HG02885 (cell line): Measurements from ENCODE around the gene ZBP1.

Experiments used
- ATAC-seq: cut with Tn5 transposase; IDR thresholded peaks from one replicate; pipeline ENCODE4 v1.9.1; 2021; ENCODE audit warnings: mild to moderate bottlenecking; ENCODE audit not compliant: unreplicated experiment, poor library complexity

ZBP1 gene

GRCh38 chr20:57577679-57578475 is 42.3 kb downstream of the ZBP1 start:
- ATAC-seq, result no peak

GRCh38 chr20:57576617-57577550 is 43.3 kb downstream of the ZBP1 start:
- ATAC-seq, result no peak

GRCh38 chr20:57576002-57576401 is 44.2 kb downstream of the ZBP1 start:
- no peak for ATAC-seq

- ATAC-seq, result no peak
Measured at GRCh38 chr20:57574954-57575353, 45.3 kb downstream of the ZBP1 start.

- ATAC-seq, result no peak
Measured at GRCh38 chr20:57573894-57574293, 46.3 kb downstream of the ZBP1 start.

- ATAC-seq, result no peak
Measured at GRCh38 chr20:57573242-57573641, 47.0 kb downstream of the ZBP1 start.

GRCh38 chr20:57571782-57572416 is 48.3 kb downstream of the ZBP1 start:
- ATAC-seq, result no peak

GRCh38 chr20:57570920-57571319 is 49.3 kb downstream of the ZBP1 start:
- no peak for ATAC-seq

- no peak for ATAC-seq
Measured at GRCh38 chr20:57570145-57570850, 49.9 kb downstream of the ZBP1 start.

GRCh38 chr20:57568960-57569359 is 51.3 kb downstream of the ZBP1 start:
- ATAC-seq, result no peak

GRCh38 chr20:57568088-57568896 is 51.9 kb downstream of the ZBP1 start:
- no peak for ATAC-seq

- no peak for ATAC-seq
Measured at GRCh38 chr20:57567471-57568079, 52.7 kb downstream of the ZBP1 start.

- no peak for ATAC-seq
Measured at GRCh38 chr20:57566803-57567459, 53.3 kb downstream of the ZBP1 start.

GRCh38 chr20:57566399-57566798 is 53.8 kb downstream of the ZBP1 start:
- no peak for ATAC-seq

GRCh38 chr20:57564951-57565642 is 55.1 kb downstream of the ZBP1 start:
- no peak for ATAC-seq

- ATAC-seq, result no peak
Measured at GRCh38 chr20:57564180-57564802, 55.9 kb downstream of the ZBP1 start.

- ATAC-seq, result no peak
Measured at GRCh38 chr20:57563522-57563921, 56.7 kb downstream of the ZBP1 start.
